ENCODE results near the gene PNPLA2. TPM values are rescaled to one million over a fixed set of nuclear protein-coding genes. Genes with fewer than 3 reads are reported as not detected.

Gene PNPLA2
- total RNA-seq, 6 experiments from 2014 or later: 33.2 to 97.1 (median 69.6) TPM

DNA sequence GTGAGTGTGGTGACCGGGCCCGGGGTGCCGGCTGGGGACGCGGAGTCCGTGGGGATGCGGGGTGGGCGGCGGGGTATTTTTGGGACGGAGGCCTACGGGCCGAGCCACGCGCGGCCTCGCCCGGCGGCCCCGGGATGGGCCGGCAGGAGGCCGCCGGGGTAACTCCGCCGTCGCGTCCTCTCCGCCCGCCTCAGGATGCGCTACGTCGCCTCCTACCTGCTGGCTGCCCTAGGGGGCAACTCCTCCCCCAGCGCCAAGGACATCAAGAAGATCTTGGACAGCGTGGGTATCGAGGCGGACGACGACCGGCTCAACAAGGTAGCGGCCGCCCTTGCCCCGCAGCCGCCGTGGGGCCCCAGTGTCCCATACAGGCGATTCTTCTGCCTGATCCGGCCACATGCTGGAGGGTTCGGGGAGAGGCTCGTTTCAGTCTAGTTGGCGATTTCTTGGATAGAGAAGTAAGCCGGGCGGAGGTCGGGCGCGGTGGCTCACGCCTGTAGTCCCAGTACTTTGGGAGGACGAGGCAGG lies 8.6 kb upstream of the PNPLA2 start:
- Histone ChIP-seq H3K36me3 (peaks cover 0 to 29% (median 0%) of the 10 kb centered on the region in 4 donors), H3K9me3 (no peaks in the 10 kb centered on the region), H3K27ac (peak overlapping the region; percentile 91 to 95 (median 94)), H3K4me3 (peak overlapping the region; percentile 84 to 100 (median 99)), H3K4me1 (peaks cover 0 to 22% (median 8%) of the 10 kb centered on the region in 4 donors), H3K27me3 (no peaks in the 10 kb centered on the region)
- ATAC-seq (no peak), DNase-seq (no peak)
- intact Hi-C loops (cut with DNase I): no loop called here
- TF ChIP-seq, protein P1, sequence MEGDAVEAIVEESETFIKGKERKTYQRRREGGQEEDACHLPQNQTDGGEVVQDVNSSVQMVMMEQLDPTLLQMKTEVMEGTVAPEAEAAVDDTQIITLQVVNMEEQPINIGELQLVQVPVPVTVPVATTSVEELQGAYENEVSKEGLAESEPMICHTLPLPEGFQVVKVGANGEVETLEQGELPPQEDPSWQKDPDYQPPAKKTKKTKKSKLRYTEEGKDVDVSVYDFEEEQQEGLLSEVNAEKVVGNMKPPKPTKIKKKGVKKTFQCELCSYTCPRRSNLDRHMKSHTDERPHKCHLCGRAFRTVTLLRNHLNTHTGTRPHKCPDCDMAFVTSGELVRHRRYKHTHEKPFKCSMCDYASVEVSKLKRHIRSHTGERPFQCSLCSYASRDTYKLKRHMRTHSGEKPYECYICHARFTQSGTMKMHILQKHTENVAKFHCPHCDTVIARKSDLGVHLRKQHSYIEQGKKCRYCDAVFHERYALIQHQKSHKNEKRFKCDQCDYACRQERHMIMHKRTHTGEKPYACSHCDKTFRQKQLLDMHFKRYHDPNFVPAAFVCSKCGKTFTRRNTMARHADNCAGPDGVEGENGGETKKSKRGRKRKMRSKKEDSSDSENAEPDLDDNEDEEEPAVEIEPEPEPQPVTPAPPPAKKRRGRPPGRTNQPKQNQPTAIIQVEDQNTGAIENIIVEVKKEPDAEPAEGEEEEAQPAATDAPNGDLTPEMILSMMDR (IDR thresholded peaks at IDR 0.05): peak in 2 of 4 donors; percentile 3 to 7
- peak; percentile 73 for TF ChIP-seq POLR2A (IDR thresholded peaks at IDR 0.05)
- 1% methylated on average over 19 of the region's 55 CpGs for WGBS (ENCODE audit: insufficient coverage, low coverage, low lambda C conversion rate, missing lambda C conversion rate)

DNA sequence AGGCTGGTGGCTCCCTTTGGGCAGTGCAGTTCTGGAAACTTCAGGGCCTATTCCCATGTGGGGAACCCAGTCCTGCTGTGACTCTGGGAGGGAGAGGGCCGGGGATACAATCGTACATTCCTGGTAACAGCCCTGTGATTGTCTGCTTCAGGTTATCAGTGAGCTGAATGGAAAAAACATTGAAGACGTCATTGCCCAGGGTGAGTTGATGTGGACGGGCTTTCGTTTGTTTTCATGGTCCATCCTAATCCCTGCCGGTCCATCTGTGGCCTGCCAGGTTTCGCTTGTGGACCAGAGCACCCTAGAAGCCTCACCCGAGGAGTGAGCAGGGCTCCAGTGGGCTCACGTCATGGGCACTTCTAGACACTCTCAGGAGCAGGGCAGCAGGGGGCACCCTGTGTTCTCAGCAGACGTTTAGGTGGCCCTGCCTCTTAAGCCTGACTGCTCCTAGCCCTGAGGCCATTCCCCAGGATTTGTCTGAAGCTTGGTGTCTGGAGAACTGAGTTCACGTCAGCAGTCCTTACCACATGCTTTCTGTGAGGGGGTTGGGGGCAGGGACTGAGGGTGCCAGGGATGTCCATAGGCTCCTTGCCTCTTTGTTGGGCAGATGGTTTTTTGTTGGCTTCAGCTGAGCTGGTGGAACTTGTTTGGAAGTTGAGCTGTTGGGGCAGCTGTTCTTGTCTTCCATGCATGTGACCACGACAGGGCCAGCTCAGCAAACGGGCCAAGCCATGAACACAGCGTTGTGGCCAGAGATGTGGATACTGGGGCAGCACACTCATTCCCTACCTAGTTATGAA lies 7.1 kb upstream of the PNPLA2 start:
- H3K9me3 ChIP-seq: no peaks in the 10 kb centered on the region
- H3K27me3 ChIP-seq: no peaks in the 10 kb centered on the region
- intact Hi-C loops (cut with DNase I): no loop called here
- H3K27ac ChIP-seq: no peak overlapping the region
- peak overlapping the region in 1 of 3 donors; percentile 84 for H3K4me3 ChIP-seq
- 63% methylated on average over 4 of the region's 14 CpGs for WGBS (ENCODE audit: insufficient coverage, low coverage, low lambda C conversion rate, missing lambda C conversion rate)
- TF ChIP-seq, protein P1 (IDR thresholded peaks at IDR 0.05): peak in 1 of 4 donors; percentile 10
- TF ChIP-seq POLR2A (IDR thresholded peaks at IDR 0.05): no peak
- ATAC-seq (no peak), DNase-seq (no peak)
- peaks cover 0 to 29% (median 0%) of the 10 kb centered on the region in 4 donors for H3K36me3 ChIP-seq
- H3K4me1 ChIP-seq: peaks cover 0 to 22% (median 8%) of the 10 kb centered on the region in 4 donors

DNA sequence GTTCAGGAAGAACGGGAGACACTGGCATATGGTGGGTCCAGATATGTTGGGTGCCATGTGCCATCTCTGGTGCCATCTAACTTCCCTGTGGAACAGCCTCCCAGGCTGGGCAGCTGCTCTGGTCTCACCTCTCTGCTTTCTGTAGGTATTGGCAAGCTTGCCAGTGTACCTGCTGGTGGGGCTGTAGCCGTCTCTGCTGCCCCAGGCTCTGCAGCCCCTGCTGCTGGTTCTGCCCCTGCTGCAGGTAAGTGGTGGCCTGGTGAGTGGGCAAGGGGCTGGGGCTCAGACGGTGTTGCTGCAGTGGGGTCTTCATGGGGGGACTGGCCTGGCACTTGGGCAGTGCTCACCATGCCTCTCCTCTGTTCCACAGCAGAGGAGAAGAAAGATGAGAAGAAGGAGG lies 6.3 kb upstream of the PNPLA2 start:
- DNase-seq: no peak
- TF ChIP-seq, protein P1 (IDR thresholded peaks at IDR 0.05): no peak
- TF ChIP-seq POLR2A (IDR thresholded peaks at IDR 0.05): no peak
- no peaks in the 10 kb centered on the region for H3K9me3 ChIP-seq
- no peak for ATAC-seq
- H3K4me1 ChIP-seq: peaks cover 0 to 22% (median 8%) of the 10 kb centered on the region in 4 donors
- H3K27me3 ChIP-seq: no peaks in the 10 kb centered on the region
- intact Hi-C loops (cut with DNase I): no loop called here
- H3K27ac ChIP-seq: no peak overlapping the region
- H3K36me3 ChIP-seq: peaks cover 0 to 29% (median 0%) of the 10 kb centered on the region in 4 donors
- no peak overlapping the region for H3K4me3 ChIP-seq
- WGBS (ENCODE audit: insufficient coverage, low coverage, low lambda C conversion rate, missing lambda C conversion rate): no CpG with 5 or more reads among the region's 3 CpGs

DNA sequence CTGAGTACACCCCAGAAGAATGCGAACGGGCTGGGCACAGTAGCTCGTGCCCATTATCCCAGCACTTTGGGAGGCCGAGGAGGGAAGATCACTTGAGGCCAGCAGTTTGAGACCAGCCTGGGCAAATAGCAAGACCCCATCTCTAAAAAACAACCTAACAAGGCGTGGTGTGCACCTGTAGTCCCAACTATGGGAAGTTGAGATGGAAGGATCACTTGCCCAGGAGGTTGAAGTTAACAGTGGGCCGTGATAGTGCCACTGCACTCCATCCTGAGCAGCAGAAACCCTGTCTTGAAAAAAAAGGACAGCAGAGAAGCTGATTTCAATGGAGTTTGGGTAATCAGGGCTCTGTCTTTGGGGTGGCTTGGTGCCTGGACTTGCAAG lies 5.7 kb upstream of the PNPLA2 start:
- H3K27ac ChIP-seq: no peak overlapping the region
- no peak overlapping the region for H3K4me3 ChIP-seq
- intact Hi-C loops (cut with DNase I): no loop called here
- TF ChIP-seq, protein P1 (IDR thresholded peaks at IDR 0.05): no peak
- TF ChIP-seq POLR2A (IDR thresholded peaks at IDR 0.05): no peak
- no peaks in the 10 kb centered on the region for H3K27me3 ChIP-seq
- H3K36me3 ChIP-seq: peaks cover 0 to 29% (median 0%) of the 10 kb centered on the region in 4 donors
- peaks cover 0 to 22% (median 8%) of the 10 kb centered on the region in 4 donors for H3K4me1 ChIP-seq
- WGBS (ENCODE audit: insufficient coverage, low coverage, low lambda C conversion rate, missing lambda C conversion rate): 84% methylated on average over 5 of the region's 6 CpGs
- DNase-seq (no peak), ATAC-seq (no peak)
- no peaks in the 10 kb centered on the region for H3K9me3 ChIP-seq
